Suppressor macrophage (primary cell): ENCODE results near the gene FOXN4.

Experiments
- DNase-seq, 4 experiments: peaks; one replicate each; pipeline ENCODE4 v3.0.0-alpha.2; 2020 to 2022

The FOXN4 gene

DNA sequence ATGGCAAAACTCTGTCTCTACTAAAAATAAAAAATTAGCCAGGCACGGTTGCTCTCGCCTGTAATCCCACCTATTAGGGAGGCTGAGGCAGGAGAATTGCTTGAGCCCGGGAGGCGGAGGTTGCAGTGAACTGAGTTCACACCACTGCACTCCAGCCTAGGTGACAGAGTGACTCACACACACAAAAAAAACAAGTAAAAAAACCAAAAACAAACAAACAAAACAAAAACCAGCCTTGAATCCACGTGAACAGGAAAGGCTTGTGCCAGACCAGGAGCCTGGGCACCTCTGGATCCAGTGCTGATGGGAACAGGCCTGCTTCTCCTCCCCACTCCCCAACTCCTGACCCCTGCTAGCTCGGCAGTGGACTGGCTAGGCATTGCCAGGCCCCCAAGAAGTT lies 3.5 kb downstream of the FOXN4 start:
- DNase-seq = no peak

DNA sequence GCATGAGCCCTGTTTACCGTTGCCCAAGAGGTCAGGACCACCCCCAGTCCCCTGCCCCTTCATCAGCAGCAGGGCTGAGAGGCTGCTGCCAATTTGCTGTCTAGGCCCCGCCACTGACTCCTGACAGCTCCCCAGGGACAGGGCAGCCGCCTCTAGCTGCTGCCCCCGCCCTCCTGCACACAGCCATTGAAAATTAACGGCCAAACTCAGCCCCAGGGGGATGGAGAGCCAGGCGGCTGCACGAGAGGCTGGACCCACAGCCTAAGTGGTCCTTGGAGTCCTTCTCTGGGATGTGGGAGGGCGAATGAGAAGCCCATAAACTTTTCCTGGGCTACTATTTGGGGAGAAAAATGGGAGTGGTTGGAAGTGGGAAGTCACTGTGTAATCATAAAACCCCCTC lies 4.6 kb downstream of the FOXN4 start:
- DNase-seq = no peak

DNA sequence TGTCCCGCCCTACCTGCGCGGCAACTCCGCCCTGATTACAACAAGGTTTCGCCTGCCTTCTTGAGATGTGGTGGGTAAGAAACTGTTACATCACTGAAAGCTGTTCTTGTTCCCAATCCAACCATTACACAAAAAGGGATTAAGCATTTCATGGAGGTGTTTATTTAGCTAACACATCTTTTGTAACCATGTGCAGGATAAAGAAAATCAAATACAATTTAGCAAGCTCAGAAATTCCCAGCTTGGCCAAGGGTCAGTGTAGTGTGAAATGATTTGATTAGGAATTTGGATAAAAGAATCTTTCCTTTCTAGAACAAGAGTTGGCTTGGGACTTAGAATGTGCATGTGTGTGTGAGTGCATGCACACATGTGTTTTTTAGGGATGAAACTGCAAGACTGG lies 6.3 kb downstream of the FOXN4 start:
- DNase-seq = no peak

DNA sequence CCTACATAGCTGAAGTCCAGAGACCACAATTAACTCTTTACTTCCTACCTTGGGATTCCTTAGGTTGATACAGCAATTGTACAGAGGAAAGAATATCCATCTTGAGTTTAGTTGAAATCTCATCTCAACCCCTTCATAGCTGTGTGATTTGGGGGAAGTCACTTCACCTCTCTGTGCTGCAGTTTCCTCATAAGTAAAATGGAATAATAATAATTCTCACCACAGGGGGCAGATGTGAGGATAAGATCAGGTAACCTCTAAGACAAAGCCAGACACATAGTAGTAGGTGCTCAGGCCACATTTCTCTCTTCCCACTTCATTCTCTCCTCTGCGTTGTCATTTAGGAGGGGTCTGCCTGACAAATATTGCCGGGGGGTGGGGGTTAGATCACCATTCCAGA lies 6.7 kb downstream of the FOXN4 start:
- peak in 1 of 4 experiments; percentile 20 for DNase-seq

DNA sequence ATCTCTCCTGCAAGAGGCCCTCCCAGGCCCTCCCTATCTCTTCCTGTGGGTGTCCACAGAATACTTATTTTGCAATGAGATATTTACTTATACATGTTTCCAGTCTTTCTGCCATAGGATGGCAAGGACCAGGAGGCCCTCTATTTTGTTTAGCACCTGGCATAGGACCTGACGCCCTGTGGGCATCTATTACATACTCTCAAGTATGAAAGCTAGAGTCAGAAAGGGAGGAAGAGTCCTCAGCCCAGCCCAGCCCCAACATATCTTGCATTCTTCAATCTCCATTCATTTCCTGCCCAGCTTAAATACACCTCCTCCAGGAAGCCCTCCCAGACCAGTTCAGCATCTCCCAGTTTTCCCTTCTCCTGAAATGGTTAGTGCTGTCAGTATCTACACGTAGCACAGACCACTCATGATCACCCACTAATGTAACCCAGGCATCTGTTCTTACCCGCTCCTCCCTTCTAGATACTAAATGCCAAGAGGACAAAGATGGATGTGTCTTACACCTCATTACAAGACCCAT lies 7.4 kb downstream of the FOXN4 start:
- no peak for DNase-seq

DNA sequence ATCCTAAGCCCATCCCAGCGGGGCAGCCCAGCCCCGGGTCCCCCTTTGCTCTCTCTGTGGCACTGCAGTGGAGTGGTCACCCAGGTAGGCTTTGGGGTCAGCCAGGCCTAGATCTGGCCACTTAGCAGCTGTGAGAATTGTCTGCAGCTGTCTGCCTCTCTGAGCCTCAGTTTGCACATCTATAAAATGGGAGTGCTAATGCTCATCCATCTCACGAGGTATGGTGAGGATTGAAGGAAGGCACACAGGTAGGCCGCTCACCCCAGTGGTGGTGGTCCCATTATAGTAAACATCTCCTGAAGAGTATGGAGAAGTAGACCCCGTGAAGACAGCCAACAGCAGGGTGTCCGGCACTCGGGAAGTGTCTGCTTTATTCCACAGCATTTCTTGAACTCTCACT lies 9.2 kb downstream of the FOXN4 start:
- no peak for DNase-seq

DNA sequence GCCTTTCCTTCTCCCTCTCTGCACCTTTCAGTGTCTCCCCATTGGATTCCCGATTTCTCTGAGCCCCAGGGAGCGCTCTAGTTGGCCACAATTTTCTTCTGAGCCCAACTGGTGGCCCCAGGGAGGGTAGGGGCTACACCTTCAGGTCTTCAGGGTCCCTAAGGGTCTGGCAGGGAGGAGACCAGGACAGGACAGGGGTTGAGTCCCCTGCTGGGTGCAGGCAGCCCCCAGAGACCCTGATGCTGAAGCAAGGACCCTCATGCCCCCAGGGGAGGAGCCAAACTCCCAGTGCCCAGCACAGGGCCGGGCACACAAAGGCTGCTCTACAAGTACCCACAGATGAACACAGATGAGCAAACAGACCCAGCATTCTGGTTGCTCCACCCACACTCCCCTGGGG lies 12.7 kb downstream of the FOXN4 start:
- no peak for DNase-seq

DNA sequence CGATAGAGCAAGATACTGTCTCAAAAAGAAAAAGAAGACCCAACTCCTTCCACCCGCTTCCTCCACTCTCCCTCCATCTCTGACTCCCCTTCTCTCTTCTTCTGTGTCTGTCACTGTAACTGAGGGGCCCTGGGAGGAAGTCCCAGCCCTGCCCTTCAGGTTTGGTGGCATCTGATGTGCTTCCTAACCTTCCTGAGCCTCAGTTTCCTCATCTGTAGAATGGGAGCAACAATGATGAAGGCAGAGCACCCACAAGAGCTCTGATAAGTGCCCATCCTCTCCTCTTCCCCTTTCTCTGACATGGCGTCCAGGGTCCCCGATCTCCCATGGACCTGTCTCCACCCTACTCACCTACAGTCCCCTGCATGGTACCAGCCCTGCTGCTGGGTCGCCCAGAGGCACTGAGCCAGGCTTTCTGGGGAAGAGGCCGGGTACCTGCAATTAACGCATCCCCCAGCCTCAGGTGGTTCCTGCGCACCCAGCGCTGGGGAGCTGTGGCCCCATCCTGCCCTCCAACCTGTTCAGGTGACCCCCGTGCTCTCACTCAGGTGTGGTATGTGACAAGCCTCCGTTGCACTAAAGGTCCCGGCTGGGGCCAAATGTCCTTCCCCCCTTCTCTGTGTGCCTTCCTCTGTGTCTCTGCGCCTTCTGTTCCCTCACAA lies 13.2 kb downstream of the FOXN4 start:
- DNase-seq = no peak

DNA sequence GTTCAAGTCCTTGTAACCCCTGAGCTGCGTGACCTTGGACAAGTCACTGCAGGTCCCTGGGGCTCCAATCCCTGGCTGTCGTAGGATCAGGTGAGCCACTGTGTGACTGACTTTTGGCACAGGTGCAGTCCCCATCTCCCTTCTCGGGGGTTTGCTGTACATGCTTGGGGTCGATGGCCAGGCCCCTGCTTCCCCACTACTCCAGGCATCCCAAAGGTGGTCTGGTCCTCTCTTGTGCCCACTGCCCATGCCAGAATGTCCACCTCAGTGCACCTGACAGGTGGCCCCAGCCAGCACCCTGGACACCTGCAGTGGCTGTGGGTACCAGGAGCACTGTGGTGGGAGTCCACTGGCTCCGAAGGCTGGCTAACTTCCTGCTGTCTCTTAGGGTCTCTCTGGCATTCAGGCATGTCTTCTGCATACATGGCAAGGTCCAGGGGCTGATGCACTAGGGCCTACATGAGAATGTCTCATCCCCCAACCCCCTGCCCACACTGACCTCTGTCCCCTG lies 14.7 kb downstream of the FOXN4 start:
- DNase-seq = no peak

DNA sequence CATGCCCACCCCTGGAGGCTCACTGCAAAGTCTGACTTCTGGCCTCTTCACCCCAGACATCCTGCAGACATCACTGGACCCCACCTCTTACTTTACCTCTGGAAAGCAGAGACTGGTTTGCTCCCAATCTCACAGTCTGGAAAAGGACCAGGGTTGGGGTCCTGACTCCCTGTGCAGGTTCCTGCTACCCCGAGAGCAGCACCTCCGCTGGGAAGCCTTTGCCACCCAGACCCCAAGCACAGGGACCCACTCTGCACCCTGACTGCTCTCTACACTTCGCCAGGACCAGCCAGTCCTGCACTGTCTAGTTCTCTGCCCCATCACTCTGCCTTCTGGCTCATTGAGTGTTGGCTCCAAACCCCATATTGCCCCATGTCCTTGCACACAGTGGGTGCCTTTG lies 16.0 kb downstream of the FOXN4 start:
- no peak for DNase-seq

DNA sequence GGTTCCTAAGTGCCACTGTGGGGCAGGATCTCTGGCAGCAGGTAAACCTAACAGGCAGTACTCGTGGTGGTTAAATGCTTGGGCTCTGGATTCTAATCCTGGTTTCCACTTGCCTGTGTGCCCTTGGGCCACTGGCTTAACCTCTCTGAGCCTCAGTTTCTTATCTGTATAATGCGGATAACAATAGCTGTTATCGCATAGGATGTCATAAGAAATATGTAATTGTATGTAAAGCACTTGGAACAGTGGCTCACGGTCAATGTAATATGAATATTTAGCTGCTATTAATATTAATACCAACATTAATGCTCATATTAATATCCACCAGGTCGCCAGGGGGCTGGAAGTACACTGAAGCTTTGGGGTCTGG lies 16.8 kb downstream of the FOXN4 start:
- no peak for DNase-seq

DNA sequence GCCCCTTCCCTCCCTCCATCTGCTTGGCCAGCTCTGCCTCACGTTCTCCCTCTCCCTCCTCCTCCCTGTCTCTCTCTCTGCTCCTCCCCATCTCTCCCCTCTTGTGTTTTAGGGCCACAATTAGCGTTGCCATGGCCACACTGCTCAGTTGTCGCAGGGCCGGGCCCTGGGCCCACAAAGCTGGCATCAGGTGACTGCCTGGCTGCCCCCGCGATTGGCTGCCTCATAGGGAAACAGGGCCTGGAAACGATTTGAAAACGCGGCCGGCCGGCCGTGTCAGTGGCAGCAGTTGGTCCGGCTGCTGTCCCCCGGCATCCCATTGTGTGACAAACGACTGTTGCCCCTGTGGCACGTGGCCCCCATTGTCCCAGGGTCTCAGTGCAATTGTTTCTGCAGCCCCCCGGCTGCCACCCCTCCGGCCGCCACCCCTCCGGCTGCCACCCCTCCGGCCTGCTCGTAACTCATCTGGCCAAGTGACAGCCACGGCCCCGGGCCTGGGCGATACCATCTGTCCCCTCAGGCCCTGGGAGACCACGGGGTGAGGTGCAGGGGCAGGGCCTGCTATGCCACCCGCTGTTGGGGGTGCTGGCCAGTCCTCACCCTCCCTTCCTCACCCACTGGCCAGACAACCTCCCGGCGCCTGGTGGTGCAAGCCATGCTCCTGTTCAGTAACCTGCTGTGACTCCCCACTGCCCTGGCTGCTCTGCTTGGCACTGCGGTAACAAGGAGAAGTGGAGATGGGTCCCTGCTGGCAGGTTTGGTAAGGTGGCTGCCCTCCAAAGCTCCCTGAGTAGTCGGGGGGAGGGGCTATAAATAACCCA lies 17.4 kb downstream of the FOXN4 start:
- peak; percentile 7 to 32 (median 14) for DNase-seq

DNA sequence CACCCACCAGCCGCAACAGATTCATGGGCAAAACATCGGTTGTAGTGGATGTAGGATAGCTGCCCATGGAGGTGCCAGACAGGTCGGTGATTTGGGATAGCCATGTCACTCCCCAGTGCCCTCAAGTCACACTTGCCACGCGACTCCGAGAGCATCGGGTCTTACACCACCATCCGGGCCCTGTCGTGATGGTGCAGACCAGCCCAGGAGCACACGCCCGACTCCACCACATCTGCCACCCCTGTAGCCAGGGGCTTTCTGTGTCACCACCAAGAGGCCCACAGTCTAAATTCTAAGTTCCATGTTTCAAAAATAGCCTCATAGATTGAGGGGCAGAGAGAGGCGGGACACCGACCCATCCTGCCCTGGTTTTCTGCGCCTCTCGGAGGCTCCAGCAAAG lies 18.0 kb downstream of the FOXN4 start:
- DNase-seq = no peak

DNA sequence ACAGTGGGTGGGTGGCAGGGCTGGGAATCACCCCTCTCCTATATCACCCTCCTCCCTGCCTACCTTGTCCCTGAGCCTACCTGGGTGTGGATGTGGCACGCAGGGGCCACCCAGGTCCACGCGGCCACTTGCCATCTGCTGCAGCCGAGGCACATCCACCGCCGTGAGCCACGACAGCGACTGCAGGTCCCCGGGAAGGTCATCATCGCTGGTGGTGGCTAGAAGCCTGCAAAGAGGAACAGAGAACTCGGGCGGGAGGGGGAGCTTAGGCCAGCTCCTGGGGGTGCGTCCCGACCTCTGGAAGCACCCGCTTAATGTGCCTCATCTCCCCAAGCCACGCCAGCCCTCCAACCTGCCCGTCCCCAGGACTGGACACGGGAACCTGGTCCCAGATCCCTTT lies 19.0 kb downstream of the FOXN4 start:
- DNase-seq = no peak

DNA sequence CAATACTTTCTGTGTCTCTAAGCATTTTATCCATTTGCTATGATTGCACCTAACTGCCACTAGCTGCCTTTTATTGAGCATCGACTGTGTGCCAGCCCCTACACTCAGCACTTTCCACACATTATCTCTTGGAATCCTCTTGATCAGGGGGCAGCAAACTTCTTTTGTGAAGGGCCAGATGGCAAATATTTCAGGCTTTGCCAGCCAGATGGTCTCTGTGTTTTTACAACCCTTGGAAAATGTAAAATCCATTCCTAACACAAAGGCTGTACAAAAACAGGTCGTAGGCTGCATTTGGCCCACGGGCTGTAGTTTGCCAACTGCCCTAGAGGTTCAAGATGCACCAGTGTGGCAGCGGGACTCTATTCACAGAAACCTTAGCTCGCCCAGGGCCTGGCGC lies 19.5 kb downstream of the FOXN4 start:
- no peak for DNase-seq

DNA sequence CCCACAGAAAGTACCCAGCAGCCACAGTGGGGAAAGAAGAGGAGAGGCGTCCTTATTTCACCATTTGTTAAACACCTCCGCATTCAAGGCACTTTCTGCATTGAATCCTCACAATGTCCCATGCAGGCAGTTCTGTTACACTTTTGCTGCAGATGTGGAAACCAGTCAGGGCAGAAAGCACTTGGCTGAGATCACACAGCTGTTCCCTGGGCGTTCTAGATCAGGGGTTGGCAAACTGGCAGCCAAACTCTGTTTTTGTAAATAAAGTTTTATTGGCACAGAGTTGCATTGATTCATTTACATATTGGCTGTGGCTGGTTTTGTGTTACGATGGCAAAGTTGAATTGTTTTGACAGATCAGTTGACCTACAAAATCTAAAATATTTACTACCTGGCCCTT lies 20.1 kb downstream of the FOXN4 start:
- no peak for DNase-seq

DNA sequence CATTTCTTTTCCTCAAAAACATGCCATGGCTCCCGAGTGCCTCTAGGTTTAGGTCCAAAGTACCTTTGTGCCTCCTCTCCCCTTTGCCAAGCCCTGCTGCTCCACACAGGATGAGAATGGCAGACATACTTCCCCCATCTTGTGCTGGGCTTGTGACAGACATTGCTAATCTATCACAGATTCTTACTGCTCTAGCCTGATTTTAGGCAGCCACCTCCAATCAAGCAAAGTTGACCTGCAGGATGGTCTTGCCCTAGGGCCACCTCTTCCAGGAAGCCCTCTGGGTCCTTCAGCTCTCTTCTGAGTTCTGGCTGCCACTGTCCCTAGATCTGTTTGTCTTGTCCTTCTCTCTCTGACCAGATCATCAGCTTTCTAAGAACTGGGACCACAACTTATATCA lies 20.5 kb downstream of the FOXN4 start:
- no peak for DNase-seq

DNA sequence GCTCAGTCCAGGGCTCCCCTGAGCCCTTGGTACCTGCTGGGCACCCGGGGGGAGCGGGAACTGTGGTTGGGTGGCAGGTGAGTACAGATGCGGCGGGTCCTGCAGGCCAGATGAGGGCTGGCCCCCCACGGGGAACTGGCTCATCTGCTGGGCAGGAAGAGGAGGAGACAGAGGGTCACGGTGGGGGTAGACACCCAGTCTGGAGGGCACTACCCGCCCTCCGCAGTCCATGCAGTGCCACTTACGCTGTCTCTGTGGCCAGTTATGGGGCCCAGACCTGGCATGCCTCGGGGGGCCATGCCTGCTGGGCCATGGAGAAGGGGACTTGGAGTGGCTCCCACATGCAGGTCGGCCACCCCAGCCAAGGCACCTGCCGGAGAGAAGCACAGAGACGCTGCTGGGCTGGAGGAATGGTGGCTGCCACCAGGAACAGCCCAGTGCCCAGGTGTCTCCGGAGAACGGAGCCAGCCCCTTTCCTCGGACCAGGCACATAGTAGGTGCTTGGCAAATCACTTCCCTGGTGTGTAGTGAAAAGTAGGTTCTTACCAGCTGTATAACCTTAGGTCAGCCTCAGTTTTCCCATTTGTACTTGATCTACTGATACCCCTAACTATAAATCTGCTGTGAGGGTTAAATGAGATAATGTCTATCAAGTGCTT lies 21.1 kb downstream of the FOXN4 start:
- no peak for DNase-seq

DNA sequence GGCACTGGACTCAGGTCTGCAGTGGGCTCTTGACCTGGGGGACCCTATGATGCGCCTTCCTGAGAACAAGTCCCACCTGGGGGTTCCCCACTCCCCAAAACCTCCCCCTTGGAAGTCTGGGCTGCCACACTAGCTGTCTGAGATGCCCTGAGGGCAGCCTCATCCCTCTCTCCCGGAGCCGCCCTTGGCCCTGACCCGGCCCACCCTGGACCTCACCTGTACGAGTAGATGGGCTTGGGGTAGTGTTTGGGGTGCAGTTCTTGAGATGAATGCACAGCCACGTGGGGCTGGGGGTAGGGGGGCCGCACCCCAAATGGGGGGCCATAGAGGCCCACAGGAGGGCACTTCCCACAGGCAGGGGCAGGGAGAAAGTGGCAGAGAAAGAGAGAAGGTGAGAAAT lies 21.9 kb downstream of the FOXN4 start:
- DNase-seq = no peak

DNA sequence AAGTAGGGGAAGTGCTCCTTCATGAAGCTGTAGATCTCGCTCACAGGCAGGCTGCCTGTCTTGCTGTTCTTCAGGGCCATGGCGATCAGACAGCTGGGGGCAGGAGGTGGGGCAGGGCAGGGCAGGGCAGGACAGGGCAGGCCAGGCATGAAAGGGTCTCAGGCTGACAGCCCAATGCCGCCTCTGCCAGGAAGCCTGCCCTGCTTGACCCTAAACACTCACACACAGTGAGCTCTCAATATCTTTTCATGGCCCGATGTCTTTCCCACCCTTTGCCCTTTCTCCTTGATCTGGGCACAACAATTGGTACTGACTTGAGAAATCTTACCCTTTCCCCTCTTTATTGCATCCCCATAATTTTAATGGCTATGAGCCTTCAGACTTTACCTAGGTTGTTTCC lies 22.4 kb downstream of the FOXN4 start:
- DNase-seq = no peak

DNA sequence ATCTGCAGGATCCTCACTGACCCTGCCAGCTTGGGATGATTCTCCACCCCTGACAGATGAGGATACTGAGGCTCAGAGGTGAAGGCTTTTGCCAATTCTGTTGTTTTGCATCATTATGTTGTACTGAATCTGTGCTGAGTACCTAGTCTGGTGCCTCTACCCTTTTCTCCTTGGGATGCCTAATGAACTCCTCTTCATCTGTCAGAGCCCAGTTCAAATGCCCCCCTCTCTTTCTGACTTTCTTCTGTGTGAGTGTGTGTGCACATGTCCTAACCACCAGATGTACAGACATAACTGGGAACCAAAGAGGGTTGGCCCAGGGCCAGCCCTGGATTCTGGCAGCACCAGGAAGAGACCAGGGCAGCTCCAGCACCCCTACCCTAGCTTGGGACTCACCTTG lies 22.8 kb downstream of the FOXN4 start:
- DNase-seq = no peak

DNA sequence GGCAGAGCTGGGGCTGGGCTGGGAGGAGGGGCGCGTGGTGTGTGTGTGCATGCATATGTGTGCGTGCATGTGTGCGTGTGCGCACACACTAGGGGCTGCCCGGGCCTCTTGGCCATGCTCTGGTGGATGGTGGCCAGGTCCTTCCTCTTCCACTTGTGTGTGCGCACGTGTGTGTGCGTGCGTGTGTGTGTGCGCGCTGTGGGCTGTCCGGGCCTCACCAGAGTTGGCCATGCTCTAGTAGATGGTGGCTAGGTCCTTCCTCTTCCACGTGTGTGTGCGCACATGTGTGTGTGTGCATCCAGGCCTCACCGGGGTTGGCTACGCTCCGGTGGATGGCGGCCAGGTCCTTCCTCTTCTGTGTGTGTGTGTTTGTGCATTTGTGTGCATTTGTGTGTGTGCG lies 24.7 kb downstream of the FOXN4 start:
- DNase-seq = no peak

DNA sequence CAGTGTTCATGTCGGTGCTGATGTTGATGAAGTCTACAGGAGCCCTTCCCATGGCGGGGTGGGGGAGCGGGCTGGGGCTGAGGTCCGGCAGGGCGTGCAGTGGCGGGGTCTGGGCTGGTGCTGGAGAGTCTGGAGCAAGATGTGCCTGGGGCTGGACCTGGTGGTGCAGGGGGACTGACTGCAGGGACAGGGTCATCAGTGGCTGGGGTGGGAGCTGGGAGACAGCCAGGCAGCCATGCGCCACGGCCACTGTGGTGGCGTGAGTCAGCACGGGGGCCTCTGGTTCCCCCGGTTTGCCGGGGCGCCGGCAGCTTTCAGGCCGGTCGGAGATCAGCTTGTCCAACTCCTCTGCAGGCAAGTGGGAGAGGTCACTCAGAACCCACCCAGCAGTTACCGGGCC lies 27.6 kb downstream of the FOXN4 start:
- DNase-seq = no peak

DNA sequence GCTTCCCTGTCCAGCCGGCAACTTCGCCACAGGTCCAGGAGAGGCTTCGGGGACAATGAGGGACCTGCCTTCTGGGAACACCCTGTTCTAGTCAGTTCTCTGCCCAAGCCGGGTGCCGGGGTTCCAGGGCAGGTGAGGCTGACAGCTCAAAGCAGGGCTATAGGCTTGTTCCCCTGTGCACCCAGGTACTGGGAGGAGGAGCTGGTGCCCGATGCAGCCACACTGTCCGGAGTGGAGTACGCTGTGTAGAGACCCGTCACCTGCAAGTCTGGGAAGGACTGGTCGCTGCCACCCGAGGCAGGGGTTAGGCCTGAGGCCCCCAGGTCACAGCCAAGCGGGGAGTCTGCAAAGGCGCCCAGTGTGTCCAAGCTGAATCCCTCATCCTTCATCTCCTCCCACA lies 29.6 kb downstream of the FOXN4 start:
- DNase-seq = no peak
